GM06990 (cell line): ENCODE data around the gene DAAM1.

Source experiments
- DNase-seq: peaks from one replicate; pipeline ENCODE4 v3.0.0-alpha.2; 2011; ENCODE audit not compliant: insufficient read length; ENCODE audit errors: extremely low read depth
- H3K27me3 ChIP-seq: replicated peaks from 2 replicates; pipeline ENCODE4 v1.6.0; 2011; ENCODE audit warnings: low read length; ENCODE audit not compliant: control insufficient read depth, insufficient read depth
- H3K36me3 ChIP-seq: 2 replicates; pipeline ENCODE4 v1.5.1; 2011; ENCODE audit warnings: low read length; ENCODE audit not compliant: control insufficient read depth, insufficient read depth
- H3K4me3 ChIP-seq: replicated peaks from 2 replicates; pipeline ENCODE4 v1.5.1; 2011; ENCODE audit warnings: low read depth, mild to moderate bottlenecking, control low read depth, low read length
- TF ChIP-seq, protein P1 (sequence below): IDR thresholded peaks from 2 replicates; pipeline ENCODE4 v1.5.1; 2011; ENCODE audit warnings: low read length, control low read depth, mild to moderate bottlenecking, inconsistent platforms; ENCODE audit not compliant: insufficient read depth, poor library complexity, severe bottlenecking

DAAM1 gene

GRCh38 chr14:59305231-59305630, 116.8 kb downstream of the DAAM1 start:
- Histone ChIP-seq H3K27me3 (no peaks in the 10 kb centered on the region), H3K36me3 (no peaks in the 10 kb centered on the region), H3K4me3 (no peak overlapping the region)
- TF ChIP-seq, protein P1, sequence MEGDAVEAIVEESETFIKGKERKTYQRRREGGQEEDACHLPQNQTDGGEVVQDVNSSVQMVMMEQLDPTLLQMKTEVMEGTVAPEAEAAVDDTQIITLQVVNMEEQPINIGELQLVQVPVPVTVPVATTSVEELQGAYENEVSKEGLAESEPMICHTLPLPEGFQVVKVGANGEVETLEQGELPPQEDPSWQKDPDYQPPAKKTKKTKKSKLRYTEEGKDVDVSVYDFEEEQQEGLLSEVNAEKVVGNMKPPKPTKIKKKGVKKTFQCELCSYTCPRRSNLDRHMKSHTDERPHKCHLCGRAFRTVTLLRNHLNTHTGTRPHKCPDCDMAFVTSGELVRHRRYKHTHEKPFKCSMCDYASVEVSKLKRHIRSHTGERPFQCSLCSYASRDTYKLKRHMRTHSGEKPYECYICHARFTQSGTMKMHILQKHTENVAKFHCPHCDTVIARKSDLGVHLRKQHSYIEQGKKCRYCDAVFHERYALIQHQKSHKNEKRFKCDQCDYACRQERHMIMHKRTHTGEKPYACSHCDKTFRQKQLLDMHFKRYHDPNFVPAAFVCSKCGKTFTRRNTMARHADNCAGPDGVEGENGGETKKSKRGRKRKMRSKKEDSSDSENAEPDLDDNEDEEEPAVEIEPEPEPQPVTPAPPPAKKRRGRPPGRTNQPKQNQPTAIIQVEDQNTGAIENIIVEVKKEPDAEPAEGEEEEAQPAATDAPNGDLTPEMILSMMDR, result no peak
- DNase-seq, result no peak

- Histone ChIP-seq H3K27me3 (no peaks in the 10 kb centered on the region), H3K36me3 (no peaks in the 10 kb centered on the region), H3K4me3 (no peak overlapping the region)
- TF ChIP-seq, protein P1, result no peak
- DNase-seq, result no peak
Observed at GRCh38 chr14:59305836-59306555, 117.5 kb downstream of the DAAM1 start.

GRCh38 chr14:59306775-59307174, 118.3 kb downstream of the DAAM1 start:
- TF ChIP-seq, protein P1, result no peak
- Histone ChIP-seq H3K27me3 (no peaks in the 10 kb centered on the region), H3K36me3 (no peaks in the 10 kb centered on the region), H3K4me3 (no peak overlapping the region)
- no peak for DNase-seq

GRCh38 chr14:59308086-59308485, 119.6 kb downstream of the DAAM1 start:
- H3K27me3 ChIP-seq, result no peaks in the 10 kb centered on the region
- DNase-seq, result no peak
- TF ChIP-seq, protein P1, result no peak
- H3K4me3 ChIP-seq, result no peak overlapping the region
- H3K36me3 ChIP-seq, result no peaks in the 10 kb centered on the region

GRCh38 chr14:59308673-59309072, 120.2 kb downstream of the DAAM1 start:
- TF ChIP-seq, protein P1, result no peak
- no peak for DNase-seq
- no peaks in the 10 kb centered on the region for H3K36me3 ChIP-seq
- no peaks in the 10 kb centered on the region for H3K27me3 ChIP-seq
- no peak overlapping the region for H3K4me3 ChIP-seq
